Neuron (in vitro differentiated cells): ENCODE results near the gene ISCA1.

Experiments
- H2AFZ ChIP-seq: one replicate; pipeline ENCODE4 v1.6.1; 2013; ENCODE audit warnings: low read depth, mild to moderate bottlenecking, inconsistent platforms, low read length, moderate library complexity
- H3K27me3 ChIP-seq: one replicate; pipeline ENCODE4 v1.6.1; 2013; ENCODE audit warnings: low read length; ENCODE audit not compliant: insufficient read depth
- H3K36me3 ChIP-seq: one replicate; pipeline ENCODE4 v1.6.1; 2013; ENCODE audit warnings: low read length; ENCODE audit not compliant: insufficient read depth
- H3K4me1 ChIP-seq: one replicate; pipeline ENCODE4 v1.6.1; 2013; ENCODE audit warnings: low read length; ENCODE audit not compliant: insufficient read depth
- H3K4me3 ChIP-seq: 2 replicates; pipeline ENCODE4 v1.5.1; 2013; ENCODE audit warnings: mild to moderate bottlenecking, low read length, moderate library complexity
- H3K9me3 ChIP-seq: one replicate; pipeline ENCODE4 v1.6.1; 2013; ENCODE audit warnings: low read length

Gene ISCA1

GRCh38 chr9:86279839-86280238, 2.5 kb downstream of the ISCA1 start:
- Histone ChIP-seq H2AFZ (no peak overlapping the region), H3K36me3 (peaks cover 2% of the 10 kb centered on the region), H3K27me3 (no peaks in the 10 kb centered on the region), H3K9me3 (no peaks in the 10 kb centered on the region), H3K4me3 (no peak overlapping the region), H3K4me1 (peaks cover 14% of the 10 kb centered on the region)

GRCh38 chr9:86277072-86277471, 5.3 kb downstream of the ISCA1 start:
- peaks cover 8% of the 10 kb centered on the region for H3K4me1 ChIP-seq
- H3K27me3 ChIP-seq: no peaks in the 10 kb centered on the region
- H3K36me3 ChIP-seq: peaks cover 16% of the 10 kb centered on the region
- no peak overlapping the region for H3K4me3 ChIP-seq
- H2AFZ ChIP-seq: no peak overlapping the region
- H3K9me3 ChIP-seq: no peaks in the 10 kb centered on the region

- Histone ChIP-seq H2AFZ (no peak overlapping the region), H3K4me3 (no peak overlapping the region), H3K9me3 (peaks cover 2% of the 10 kb centered on the region), H3K36me3 (peaks cover 26% of the 10 kb centered on the region), H3K4me1 (peaks cover 5% of the 10 kb centered on the region), H3K27me3 (no peaks in the 10 kb centered on the region)
These were observed 6.4 kb downstream of the ISCA1 start for GRCh38 chr9:86275962-86276361.

- H3K27me3 ChIP-seq: no peaks in the 10 kb centered on the region
- no peak overlapping the region for H2AFZ ChIP-seq
- peaks cover 2% of the 10 kb centered on the region for H3K9me3 ChIP-seq
- H3K36me3 ChIP-seq: peaks cover 26% of the 10 kb centered on the region
- no peak overlapping the region for H3K4me3 ChIP-seq
- H3K4me1 ChIP-seq: no peaks in the 10 kb centered on the region
These were observed 7.3 kb downstream of the ISCA1 start for GRCh38 chr9:86274821-86275643.

GRCh38 chr9:86272221-86272620, 10.1 kb downstream of the ISCA1 start:
- H3K9me3 ChIP-seq: peaks cover 2% of the 10 kb centered on the region
- no peaks in the 10 kb centered on the region for H3K4me1 ChIP-seq
- peaks cover 28% of the 10 kb centered on the region for H3K36me3 ChIP-seq

GRCh38 chr9:86263876-86264275, 18.5 kb downstream of the ISCA1 start:
- Histone ChIP-seq H3K4me3 (no peak overlapping the region), H3K4me1 (peaks cover 23% of the 10 kb centered on the region), H2AFZ (no peak overlapping the region), H3K36me3 (peaks cover 11% of the 10 kb centered on the region), H3K27me3 (no peaks in the 10 kb centered on the region), H3K9me3 (no peaks in the 10 kb centered on the region)

More at GRCh38 chr9:86272221-86272620, 10.1 kb downstream of the ISCA1 start:
- no peak overlapping the region for H3K4me3 ChIP-seq
- no peaks in the 10 kb centered on the region for H3K27me3 ChIP-seq
- H2AFZ ChIP-seq: no peak overlapping the region

GRCh38 chr9:86262492-86262891, 19.8 kb downstream of the ISCA1 start:
- no peaks in the 10 kb centered on the region for H3K27me3 ChIP-seq
- no peak overlapping the region for H2AFZ ChIP-seq
- no peaks in the 10 kb centered on the region for H3K9me3 ChIP-seq
- no peak overlapping the region for H3K4me3 ChIP-seq
- H3K36me3 ChIP-seq: peaks cover 7% of the 10 kb centered on the region
- H3K4me1 ChIP-seq: peaks cover 23% of the 10 kb centered on the region

GRCh38 chr9:86259557-86259956, 22.8 kb downstream of the ISCA1 start, which contains the start of gene C9orf153:
Gene C9orf153 (minus strand): TSS chr9:86259657. CDS start chr9:86229603, 30,054 bp downstream.
- Histone ChIP-seq H3K27me3 (no peaks in the 10 kb centered on the region), H2AFZ (no peak within 1 kb of the TSS), H3K4me3 (no peak within 1 kb of the TSS), H3K36me3 (peaks cover 7% of the 10 kb centered on the region), H3K4me1 (peaks cover 23% of the 10 kb centered on the region), H3K9me3 (no peaks in the 10 kb centered on the region)

- Histone ChIP-seq H3K4me1 (peaks cover 5% of the 10 kb centered on the region), H3K36me3 (no peaks in the 10 kb centered on the region), H3K4me3 (no peak overlapping the region), H2AFZ (no peak overlapping the region), H3K27me3 (no peaks in the 10 kb centered on the region), H3K9me3 (peaks cover 2% of the 10 kb centered on the region)
These were observed 24.9 kb downstream of the ISCA1 start for GRCh38 chr9:86257391-86257790.

- no peak overlapping the region for H2AFZ ChIP-seq
- H3K4me3 ChIP-seq: no peak overlapping the region
- no peaks in the 10 kb centered on the region for H3K27me3 ChIP-seq
- peaks cover 2% of the 10 kb centered on the region for H3K9me3 ChIP-seq
- H3K4me1 ChIP-seq: no peaks in the 10 kb centered on the region
- H3K36me3 ChIP-seq: no peaks in the 10 kb centered on the region
These were observed 25.7 kb downstream of the ISCA1 start for GRCh38 chr9:86256653-86257052.

GRCh38 chr9:86253577-86253976, 28.8 kb downstream of the ISCA1 start:
- no peak overlapping the region for H2AFZ ChIP-seq
- peaks cover 2% of the 10 kb centered on the region for H3K9me3 ChIP-seq
- H3K36me3 ChIP-seq: no peaks in the 10 kb centered on the region
- H3K27me3 ChIP-seq: no peaks in the 10 kb centered on the region
- no peak overlapping the region for H3K4me3 ChIP-seq
- H3K4me1 ChIP-seq: no peaks in the 10 kb centered on the region

- peaks cover 2% of the 10 kb centered on the region for H3K9me3 ChIP-seq
- no peaks in the 10 kb centered on the region for H3K4me1 ChIP-seq
- no peak overlapping the region for H3K4me3 ChIP-seq
- H2AFZ ChIP-seq: no peak overlapping the region
- H3K36me3 ChIP-seq: no peaks in the 10 kb centered on the region
- H3K27me3 ChIP-seq: no peaks in the 10 kb centered on the region
These were observed 29.5 kb downstream of the ISCA1 start for GRCh38 chr9:86252870-86253269.

GRCh38 chr9:86250123-86250522, 32.2 kb downstream of the ISCA1 start:
- H3K9me3 ChIP-seq: peaks cover 2% of the 10 kb centered on the region
- H3K36me3 ChIP-seq: no peaks in the 10 kb centered on the region

GRCh38 chr9:86248746-86249145, 33.6 kb downstream of the ISCA1 start:
- Histone ChIP-seq H3K36me3 (no peaks in the 10 kb centered on the region), H2AFZ (no peak overlapping the region), H3K27me3 (no peaks in the 10 kb centered on the region), H3K4me1 (peaks cover 6% of the 10 kb centered on the region), H3K9me3 (peaks cover 2% of the 10 kb centered on the region), H3K4me3 (no peak overlapping the region)

More at GRCh38 chr9:86250123-86250522, 32.2 kb downstream of the ISCA1 start:
- H2AFZ ChIP-seq: no peak overlapping the region
- no peak overlapping the region for H3K4me3 ChIP-seq
- H3K4me1 ChIP-seq: peaks cover 6% of the 10 kb centered on the region
- no peaks in the 10 kb centered on the region for H3K27me3 ChIP-seq
